HG03196 (cell line): ENCODE data around the gene RAP1GAP2.
A peak's percentile ranks its signal among the peaks of the same experiment; 100 is the strongest.
"Not testable (repeated sequence)": the region's sequence is repeated elsewhere in the genome, so short reads cannot be mapped to it uniquely, and the experiment has no call there.

Experiments used
- ATAC-seq: cut with Tn5 transposase; IDR thresholded peaks from one replicate; pipeline ENCODE4 v1.9.1; 2021; ENCODE audit not compliant: unreplicated experiment

Gene RAP1GAP2

GRCh38 chr17:2991396-2992180, 195.3 kb downstream of the RAP1GAP2 start:
- not testable (repeated sequence) for ATAC-seq

- ATAC-seq: no peak
Measured at GRCh38 chr17:2994441-2994840, 198.2 kb downstream of the RAP1GAP2 start.

- no peak for ATAC-seq
Measured at GRCh38 chr17:2995377-2995776, 199.1 kb downstream of the RAP1GAP2 start.

GRCh38 chr17:2995886-2996809, 199.9 kb downstream of the RAP1GAP2 start:
- no peak for ATAC-seq

GRCh38 chr17:2996810-2997670, 200.8 kb downstream of the RAP1GAP2 start:
- ATAC-seq: no peak

- ATAC-seq: not testable (repeated sequence)
Measured at GRCh38 chr17:2998469-2998901, 202.2 kb downstream of the RAP1GAP2 start.

- ATAC-seq: peak; percentile 57
Measured at GRCh38 chr17:3002538-3003295, 206.5 kb downstream of the RAP1GAP2 start.

GRCh38 chr17:3003296-3004149, 207.3 kb downstream of the RAP1GAP2 start:
- no peak for ATAC-seq

GRCh38 chr17:3004150-3004801, 208.0 kb downstream of the RAP1GAP2 start:
- ATAC-seq: no peak

- no peak for ATAC-seq
Measured at GRCh38 chr17:3004925-3005324, 208.7 kb downstream of the RAP1GAP2 start.

GRCh38 chr17:3005696-3006095, 209.5 kb downstream of the RAP1GAP2 start:
- ATAC-seq: no peak

- no peak for ATAC-seq
Measured at GRCh38 chr17:3006801-3007200, 210.6 kb downstream of the RAP1GAP2 start.

GRCh38 chr17:3007651-3008121, 211.4 kb downstream of the RAP1GAP2 start:
- ATAC-seq: no peak

GRCh38 chr17:3008336-3009288, 212.4 kb downstream of the RAP1GAP2 start:
- ATAC-seq: no peak

GRCh38 chr17:3009411-3009920, 213.2 kb downstream of the RAP1GAP2 start:
- ATAC-seq: no peak

GRCh38 chr17:3011891-3012290, 215.7 kb downstream of the RAP1GAP2 start:
- ATAC-seq: no peak

GRCh38 chr17:3012926-3013581, 216.8 kb downstream of the RAP1GAP2 start:
- ATAC-seq: no peak
